ENCODE measurements around the gene GDPD5.

- TF ChIP-seq CTCF (IDR thresholded peaks at IDR 0.05; ENCODE audit: low read depth, low read length, poor library complexity, severe bottlenecking) (no peak), EZH2phosphoT487 (IDR thresholded peaks at IDR 0.05; ENCODE audit: borderline replicate concordance, low read length) (no peak)
Measured at GRCh38 chr11:75567971-75568370, 42.2 kb upstream of the GDPD5 start.

Measured in DOHH2 (cell line).